SK-N-SH treated with all-trans-retinoic acid at 6 μM for 48 hours (cell line): ENCODE data around the gene SCNN1B.

ENCODE experiments used
- ATAC-seq: fragments of 200-7000 bp; cut with Tn5 transposase; 3 replicates; pipeline ENCODE4 v1.9.1; 2020; ENCODE audit warnings: mild to moderate bottlenecking, moderate library complexity
- BACH2 ChIP-seq: fragments of 250-450 bp; sonication (Bioruptor Pico); IDR thresholded peaks from 2 replicates; pipeline ENCODE4 v1.9.0; 2021; ENCODE audit warnings: mild to moderate bottlenecking, borderline replicate concordance
- CREB5 ChIP-seq: fragments of 250-450 bp; sonication (Bioruptor Pico); IDR thresholded peaks from 2 replicates; pipeline ENCODE4 v1.5.1; 2020; ENCODE audit warnings: low read depth, mild to moderate bottlenecking, moderate library complexity
- CSDC2 ChIP-seq: fragments of 250-450 bp; sonication (Bioruptor Pico); IDR thresholded peaks from 2 replicates; pipeline ENCODE4 v1.5.0; 2020; ENCODE audit warnings: mild to moderate bottlenecking, moderate library complexity
- CSRNP3 ChIP-seq: fragments of 250-450 bp; sonication (Bioruptor Pico); IDR thresholded peaks from 2 replicates; pipeline ENCODE4 v1.5.1; 2021; ENCODE audit warnings: mild to moderate bottlenecking, moderate library complexity
- ESRRG ChIP-seq: fragments of 250-450 bp; sonication (Bioruptor Pico); IDR thresholded peaks from 2 replicates; pipeline ENCODE4 v1.6.1; 2021; ENCODE audit warnings: mild to moderate bottlenecking
- ISL1 ChIP-seq: fragments of 250-450 bp; sonication (Bioruptor Pico); IDR thresholded peaks from 2 replicates; pipeline ENCODE4 v2.1.2; 2022; ENCODE audit warnings: mild to moderate bottlenecking, moderate library complexity
- OSR1 ChIP-seq: fragments of 250-450 bp; sonication (Bioruptor Pico); IDR thresholded peaks from 2 replicates; pipeline ENCODE4 v1.8.0; 2022; ENCODE audit warnings: moderate library complexity, mild to moderate bottlenecking, inconsistent platforms
- PPARA ChIP-seq: fragments of 250-450 bp; sonication (Bioruptor Pico); IDR thresholded peaks from 2 replicates; pipeline ENCODE4 v1.5.0; 2020; ENCODE audit warnings: mild to moderate bottlenecking, borderline replicate concordance
- RARB ChIP-seq: fragments of 250-450 bp; sonication (Bioruptor Pico); IDR thresholded peaks from 2 replicates; pipeline ENCODE4 v1.8.0; 2021; ENCODE audit warnings: mild to moderate bottlenecking, moderate library complexity
- SNAI2 ChIP-seq: fragments of 250-450 bp; sonication (Bioruptor Pico); IDR thresholded peaks from 2 replicates; pipeline ENCODE4 v1.5.0; 2020; ENCODE audit warnings: mild to moderate bottlenecking, moderate library complexity
- TCF4 ChIP-seq: fragments of 250-450 bp; sonication (Bioruptor Pico); IDR thresholded peaks from 2 replicates; pipeline ENCODE4 v1.8.0; 2021; ENCODE audit warnings: mild to moderate bottlenecking, moderate library complexity, borderline replicate concordance
- TOX ChIP-seq: fragments of 250-450 bp; sonication (Bioruptor Pico); IDR thresholded peaks from 2 replicates; pipeline ENCODE4 v1.8.0; 2021; ENCODE audit warnings: mild to moderate bottlenecking, moderate library complexity, borderline replicate concordance
- TSHZ2 ChIP-seq: fragments of 250-450 bp; sonication (Bioruptor Pico); IDR thresholded peaks from 2 replicates; pipeline ENCODE4 v1.5.0; 2020; ENCODE audit warnings: mild to moderate bottlenecking, moderate library complexity
- ZFP3 ChIP-seq: fragments of 250-450 bp; sonication (Bioruptor Pico); IDR thresholded peaks from 2 replicates; pipeline ENCODE4 v1.5.0; 2020; ENCODE audit warnings: mild to moderate bottlenecking, moderate library complexity
- ZFP30 ChIP-seq: fragments of 450-650 bp; formaldehyde crosslinking; IDR thresholded peaks from 2 replicates; pipeline ENCODE4 v1.5.0; 2022; ENCODE audit warnings: mild to moderate bottlenecking, moderate library complexity
- ZNF70 ChIP-seq: fragments of 450-650 bp; formaldehyde crosslinking; IDR thresholded peaks from 2 replicates; pipeline ENCODE4 v1.5.0; 2020; ENCODE audit warnings: mild to moderate bottlenecking, moderate library complexity
- ZNF8 ChIP-seq: fragments of 450-650 bp; formaldehyde crosslinking; IDR thresholded peaks from 2 replicates; pipeline ENCODE4 v1.5.0; 2020; ENCODE audit warnings: mild to moderate bottlenecking, moderate library complexity
- TF ChIP-seq, protein P1 (sequence below): fragments of 250-450 bp; sonication (Bioruptor Pico); IDR thresholded peaks from 2 replicates; pipeline ENCODE4 v1.8.0; 2020; ENCODE audit warnings: mild to moderate bottlenecking, moderate library complexity, borderline replicate concordance

Gene SCNN1B

GRCh38 chr16:23280483-23280967, 21.6 kb upstream of the SCNN1B start:
- no peak for ATAC-seq
- TF ChIP-seq ZNF70 (no peak), SNAI2 (CRISPR knock-in tag) (no peak)

DNA sequence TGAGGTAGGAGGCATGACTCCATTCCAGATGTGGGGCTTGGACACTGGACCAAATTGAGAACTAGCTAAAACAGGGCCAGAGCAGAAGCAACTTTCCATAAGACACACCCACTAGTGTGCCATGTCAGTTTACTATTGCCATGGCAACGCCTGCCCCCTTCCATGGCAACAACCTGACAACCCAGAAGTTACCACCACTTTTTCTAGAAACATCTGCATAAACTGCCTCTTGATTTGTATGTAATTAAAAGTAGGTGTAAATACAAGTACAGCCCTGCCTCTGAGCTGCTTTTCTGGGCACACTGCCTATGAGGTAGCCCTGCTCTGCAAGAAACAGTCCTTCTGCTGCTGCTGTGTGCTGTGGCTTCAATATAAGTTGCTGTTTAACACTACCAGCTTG, 19.5 kb upstream of the SCNN1B start:
- TF ChIP-seq BACH2 (CRISPR knock-in tag) (no peak), TSHZ2 (CRISPR knock-in tag) (no peak), OSR1 (CRISPR knock-in tag) (no peak), TOX (no peak)
- no peak for ATAC-seq

- no peak for ATAC-seq
- TF ChIP-seq ZFP3 = no peak
- TF ChIP-seq RARB (CRISPR knock-in tag) = no peak
- TF ChIP-seq BACH2 (CRISPR knock-in tag) = no peak
- TF ChIP-seq, protein P1, sequence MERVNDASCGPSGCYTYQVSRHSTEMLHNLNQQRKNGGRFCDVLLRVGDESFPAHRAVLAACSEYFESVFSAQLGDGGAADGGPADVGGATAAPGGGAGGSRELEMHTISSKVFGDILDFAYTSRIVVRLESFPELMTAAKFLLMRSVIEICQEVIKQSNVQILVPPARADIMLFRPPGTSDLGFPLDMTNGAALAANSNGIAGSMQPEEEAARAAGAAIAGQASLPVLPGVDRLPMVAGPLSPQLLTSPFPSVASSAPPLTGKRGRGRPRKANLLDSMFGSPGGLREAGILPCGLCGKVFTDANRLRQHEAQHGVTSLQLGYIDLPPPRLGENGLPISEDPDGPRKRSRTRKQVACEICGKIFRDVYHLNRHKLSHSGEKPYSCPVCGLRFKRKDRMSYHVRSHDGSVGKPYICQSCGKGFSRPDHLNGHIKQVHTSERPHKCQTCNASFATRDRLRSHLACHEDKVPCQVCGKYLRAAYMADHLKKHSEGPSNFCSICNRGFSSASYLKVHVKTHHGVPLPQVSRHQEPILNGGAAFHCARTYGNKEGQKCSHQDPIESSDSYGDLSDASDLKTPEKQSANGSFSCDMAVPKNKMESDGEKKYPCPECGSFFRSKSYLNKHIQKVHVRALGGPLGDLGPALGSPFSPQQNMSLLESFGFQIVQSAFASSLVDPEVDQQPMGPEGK (CRISPR knock-in tag) = no peak
- TF ChIP-seq TSHZ2 (CRISPR knock-in tag) = no peak
- no peak for TF ChIP-seq PPARA (CRISPR knock-in tag)
- TF ChIP-seq CSRNP3 = no peak
- no peak for TF ChIP-seq ZNF70
- TF ChIP-seq ZFP30 (CRISPR knock-in tag) = no peak
- TF ChIP-seq OSR1 (CRISPR knock-in tag) = no peak
- no peak for TF ChIP-seq ISL1
- TF ChIP-seq ZNF8 (CRISPR knock-in tag) = no peak
- TF ChIP-seq CSDC2 (CRISPR knock-in tag) = no peak
- no peak for TF ChIP-seq ESRRG
- no peak for TF ChIP-seq TOX
- no peak for TF ChIP-seq CREB5
- no peak for TF ChIP-seq TCF4 (CRISPR knock-in tag)
Measured at GRCh38 chr16:23283571-23283970, 18.5 kb upstream of the SCNN1B start.

GRCh38 chr16:23284584-23284983, 17.5 kb upstream of the SCNN1B start:
- TF ChIP-seq, protein P1 (CRISPR knock-in tag) = no peak
- no peak for TF ChIP-seq ZNF8 (CRISPR knock-in tag)
- no peak for TF ChIP-seq RARB (CRISPR knock-in tag)
- TF ChIP-seq BACH2 (CRISPR knock-in tag) = no peak
- TF ChIP-seq ZNF70 = no peak
- no peak for TF ChIP-seq ESRRG
- TF ChIP-seq CSRNP3 = no peak
- ATAC-seq = no peak
